Tongue (tissue), 2 donors: Measurements from ENCODE around the gene CAMSAP2. TPM values are rescaled to one million over a fixed set of nuclear protein-coding genes. Genes with fewer than 3 reads are reported as not detected.

ENCODE experiments used
- DNase-seq: peaks from one replicate; pipeline ENCODE4 v3.0.0-alpha.2; 2015
- total RNA-seq: library from RNA; depleted of rRNA; stranded (reverse); fragments of >200 nt; gene quantifications from one replicate; pipeline ENCODE4 v1.2.3, GENCODE V29; 2014

Gene CAMSAP2
- total RNA-seq, 1 donor from 2014 or later: 53.6 TPM

DNA sequence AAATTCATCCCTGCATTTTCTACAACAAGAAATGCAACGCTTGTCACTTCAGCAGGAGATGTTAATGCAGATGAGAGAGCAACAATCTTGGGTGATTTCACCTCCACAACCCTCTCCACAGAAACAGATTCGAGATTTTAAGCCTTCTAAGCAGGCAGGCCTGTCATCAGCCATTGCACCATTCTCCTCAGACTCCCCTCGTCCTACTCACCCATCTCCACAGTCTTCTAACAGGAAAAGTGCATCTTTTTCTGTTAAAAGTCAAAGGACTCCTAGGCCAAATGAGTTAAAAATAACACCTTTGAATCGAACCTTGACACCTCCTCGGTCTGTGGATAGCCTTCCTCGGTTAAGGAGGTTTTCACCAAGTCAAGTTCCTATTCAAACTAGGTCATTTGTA is 110.7 kb downstream of the CAMSAP2 start:
- DNase-seq: no peak

DNA sequence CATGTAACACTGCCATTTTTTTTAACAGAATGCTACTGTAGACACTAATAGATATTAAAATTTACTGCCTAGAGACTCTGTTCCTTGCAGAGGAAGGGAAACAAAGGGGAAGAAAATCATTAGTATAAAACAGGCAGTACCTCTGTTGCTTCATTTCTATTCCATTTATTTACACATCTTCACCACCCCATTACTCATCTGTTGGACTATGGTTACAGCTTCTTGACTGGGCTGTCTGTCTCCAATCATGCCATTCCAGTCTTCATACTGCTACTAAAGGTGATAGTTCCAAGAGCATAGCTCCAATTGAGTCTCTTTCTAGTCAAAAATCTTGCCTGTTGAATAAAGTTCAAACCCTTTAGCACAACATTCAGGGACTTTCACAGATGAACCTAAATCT is 111.9 kb downstream of the CAMSAP2 start:
- DNase-seq: no peak

DNA sequence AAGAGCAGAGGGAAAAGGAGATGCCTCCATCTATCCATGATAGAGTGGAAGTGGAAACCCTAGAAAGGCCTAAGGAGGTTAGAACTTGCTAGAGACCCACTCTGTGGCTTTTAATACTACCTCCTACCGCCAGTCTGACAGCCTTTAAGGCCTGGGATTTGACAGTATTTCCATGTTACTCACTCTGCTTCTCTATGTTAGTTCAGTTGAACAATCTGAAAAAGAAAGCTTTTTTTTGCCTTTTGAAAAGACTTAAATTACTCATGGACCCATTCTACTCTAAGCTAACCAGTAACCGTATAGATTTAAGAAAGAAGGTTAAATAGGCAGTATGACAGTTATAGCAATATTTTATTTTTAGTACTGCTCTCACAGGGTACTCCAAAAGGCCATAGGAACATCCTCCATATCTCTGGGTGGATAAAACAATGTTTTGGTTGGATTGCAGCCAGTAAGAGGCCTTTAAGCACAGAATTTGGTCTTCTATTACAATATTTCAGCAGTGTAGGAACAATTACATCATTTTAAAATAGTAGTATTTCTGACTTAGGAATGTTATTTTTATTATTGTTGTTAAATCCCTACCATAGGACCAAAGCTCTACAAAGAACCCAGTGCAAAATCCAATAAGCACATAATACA is 118.1 kb downstream of the CAMSAP2 start:
- peak; percentile 9 for DNase-seq

DNA sequence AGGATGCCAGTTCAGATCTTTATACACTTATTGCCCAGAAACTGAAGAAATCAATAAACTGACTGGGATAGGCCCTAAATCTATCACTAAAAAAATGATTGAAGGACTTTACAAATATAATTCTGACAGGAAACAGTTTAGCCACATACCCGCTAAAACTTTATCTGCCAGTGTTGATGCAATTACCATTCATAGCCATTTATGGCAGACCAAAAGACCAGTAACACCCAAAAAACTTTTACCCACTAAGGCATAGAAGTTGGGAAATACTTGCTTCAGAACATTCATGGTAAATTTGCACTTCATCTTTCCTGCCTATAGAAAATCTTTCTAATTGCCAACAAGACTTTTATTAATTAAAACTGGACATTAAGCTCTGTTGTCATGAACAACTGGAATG is 119.1 kb downstream of the CAMSAP2 start:
- no peak for DNase-seq

DNA sequence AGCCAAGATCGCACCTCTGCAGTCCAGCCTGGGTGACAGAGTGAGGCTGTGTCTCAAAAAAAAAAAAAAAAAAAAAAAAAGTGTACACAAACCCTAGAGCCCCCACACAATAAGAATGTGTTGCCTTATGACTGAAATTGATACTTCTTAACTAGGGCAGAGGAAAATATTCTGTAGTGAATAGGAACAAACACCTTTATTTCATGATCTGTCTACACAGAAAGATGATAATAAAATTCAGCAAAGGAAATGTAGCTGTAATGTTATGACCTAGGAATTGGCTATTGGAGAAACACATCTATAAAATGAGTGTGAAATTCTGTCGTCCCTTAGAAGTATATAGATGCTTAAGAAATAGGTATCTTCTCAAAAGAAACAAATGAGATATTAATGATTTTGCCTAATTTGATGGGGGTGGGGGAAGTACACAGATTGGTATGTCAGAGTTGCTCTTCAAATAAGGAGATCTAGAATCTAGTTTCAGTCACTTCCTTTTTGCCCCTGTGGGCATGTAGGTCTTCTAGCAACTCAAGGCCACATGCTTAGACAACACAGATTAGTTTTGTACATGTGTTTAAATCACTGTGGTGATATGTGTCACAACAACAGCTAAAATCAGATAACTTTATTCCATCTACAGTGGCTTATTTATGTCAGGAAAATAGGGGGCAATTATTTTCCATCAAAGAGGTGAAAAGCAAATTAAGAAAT is 123.4 kb downstream of the CAMSAP2 start:
- no peak for DNase-seq

DNA sequence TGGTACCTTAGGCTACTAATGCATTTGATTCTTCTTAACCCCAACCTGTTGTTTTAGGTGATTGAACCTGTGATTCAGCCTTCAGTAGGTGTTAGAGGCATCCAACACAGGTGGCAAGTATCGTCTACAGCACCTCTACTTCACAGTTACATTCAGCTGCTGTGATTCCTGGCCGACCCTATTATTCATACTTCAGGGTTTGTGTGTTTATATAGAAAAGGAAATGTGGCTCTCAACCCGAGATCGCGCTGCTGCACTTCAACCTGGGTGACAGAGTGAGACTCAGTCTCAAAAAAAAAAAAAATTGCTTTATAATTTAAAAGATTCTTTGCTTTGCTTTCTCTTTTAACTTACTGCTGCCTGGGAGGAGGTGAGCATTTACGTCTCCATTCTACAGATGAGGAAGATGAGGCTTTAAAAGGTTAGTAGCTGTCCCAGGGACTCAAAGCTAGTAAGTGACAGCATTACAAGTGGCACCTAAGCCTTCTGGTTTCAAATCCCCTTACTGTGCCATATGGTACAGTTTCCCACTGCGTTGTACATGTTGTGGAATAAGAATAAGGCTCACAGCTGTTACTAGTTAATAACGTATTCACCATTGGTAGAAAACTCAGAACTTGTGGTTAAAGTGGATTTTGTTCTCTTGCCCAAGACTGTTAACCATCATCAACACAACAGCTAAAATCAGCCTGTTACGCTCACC is 124.2 kb downstream of the CAMSAP2 start:
- DNase-seq: no peak

DNA sequence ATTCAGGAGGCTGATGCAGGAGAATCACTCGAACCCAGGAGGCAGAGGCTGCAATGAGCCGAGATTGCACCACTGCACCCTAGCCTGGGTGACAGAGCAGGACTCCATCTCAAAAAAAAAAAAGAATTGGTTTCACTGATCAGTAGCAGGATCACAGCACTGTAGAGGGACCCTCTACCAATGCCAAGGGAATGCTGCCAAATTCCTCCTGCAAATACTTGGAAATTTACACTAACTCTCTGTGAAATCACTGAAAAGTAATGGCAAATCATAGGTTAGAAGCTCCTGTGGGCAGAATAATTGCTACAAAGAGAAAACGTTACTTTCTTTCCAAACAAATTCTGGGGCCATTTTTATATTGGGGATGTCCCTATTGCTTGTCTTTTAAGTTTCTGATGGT is 127.4 kb downstream of the CAMSAP2 start:
- peak; percentile 46 for DNase-seq

DNA sequence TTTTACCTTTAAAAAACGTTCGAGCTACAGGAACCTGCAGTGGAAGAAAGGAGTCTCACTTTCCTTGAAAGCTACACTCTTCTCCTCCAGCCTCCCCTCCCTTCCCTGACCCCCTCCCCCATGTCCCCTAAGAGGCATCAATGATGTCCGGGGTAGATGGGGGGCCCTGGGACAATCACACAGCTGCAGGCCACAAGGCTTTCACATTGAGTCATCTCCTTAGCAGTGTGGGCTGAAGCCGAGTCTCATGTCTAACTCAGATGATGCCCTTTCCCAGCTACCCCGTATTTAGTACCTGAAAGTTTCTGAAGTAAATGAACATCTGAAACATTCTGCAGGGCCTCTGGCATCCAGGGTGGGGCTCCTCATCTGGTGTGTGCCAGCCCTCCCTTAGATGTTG is 127.8 kb downstream of the CAMSAP2 start:
- no peak for DNase-seq

DNA sequence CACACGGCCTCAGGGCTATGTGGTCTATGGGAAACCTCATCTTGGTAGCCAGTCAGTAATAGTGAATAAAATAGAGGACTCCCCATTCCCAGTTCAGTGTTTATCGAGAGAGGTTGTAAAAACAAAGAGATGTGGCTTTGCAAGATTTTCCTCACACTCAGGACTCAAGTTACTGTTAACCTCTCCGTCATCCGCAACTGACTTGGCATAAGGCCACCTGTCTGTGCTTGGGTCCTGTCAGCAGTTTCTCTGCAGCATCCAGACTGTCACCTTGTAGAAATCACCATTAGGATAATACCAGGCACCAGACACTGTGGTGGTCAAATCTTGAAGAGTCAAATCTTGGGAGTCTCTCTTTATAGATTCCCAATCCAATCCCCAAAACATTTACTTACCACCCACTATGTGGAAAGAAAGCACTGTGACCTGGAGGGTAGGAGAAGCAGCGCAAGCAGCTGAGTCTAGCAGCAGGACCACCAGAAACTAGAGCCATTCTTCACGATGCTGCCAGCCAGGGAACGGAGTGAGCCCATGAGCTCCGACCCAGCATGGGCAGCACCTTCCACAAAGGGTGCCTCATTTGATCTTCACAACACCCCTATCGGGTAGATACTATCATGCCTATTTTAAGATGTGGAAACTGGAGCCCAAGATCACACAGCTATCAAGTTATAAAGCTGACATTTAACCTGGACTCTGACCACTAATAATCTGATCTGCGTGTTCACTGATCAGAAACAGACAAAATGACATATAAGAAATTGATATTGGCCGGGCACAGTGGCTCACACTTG is 128.5 kb downstream of the CAMSAP2 start:
- peak; percentile 21 for DNase-seq

DNA sequence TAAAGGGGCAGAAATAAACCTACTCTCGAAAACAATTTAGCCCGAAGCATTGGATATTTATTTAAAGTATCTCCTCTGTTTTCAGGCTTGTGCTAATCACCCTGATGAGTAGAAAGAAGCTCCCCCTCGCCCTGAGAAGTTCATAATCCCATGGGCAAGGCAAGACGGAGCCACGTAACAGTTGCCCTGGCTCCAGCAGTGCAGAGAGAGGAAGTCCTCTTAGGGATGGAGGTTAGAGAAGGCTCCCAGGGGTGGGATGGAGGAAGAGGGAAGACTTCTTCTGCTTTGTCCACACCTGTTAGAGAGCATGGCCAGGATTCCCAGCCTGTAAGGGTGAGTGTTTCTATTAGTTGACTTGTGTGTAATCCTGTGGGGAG is 130.7 kb downstream of the CAMSAP2 start:
- DNase-seq: no peak

DNA sequence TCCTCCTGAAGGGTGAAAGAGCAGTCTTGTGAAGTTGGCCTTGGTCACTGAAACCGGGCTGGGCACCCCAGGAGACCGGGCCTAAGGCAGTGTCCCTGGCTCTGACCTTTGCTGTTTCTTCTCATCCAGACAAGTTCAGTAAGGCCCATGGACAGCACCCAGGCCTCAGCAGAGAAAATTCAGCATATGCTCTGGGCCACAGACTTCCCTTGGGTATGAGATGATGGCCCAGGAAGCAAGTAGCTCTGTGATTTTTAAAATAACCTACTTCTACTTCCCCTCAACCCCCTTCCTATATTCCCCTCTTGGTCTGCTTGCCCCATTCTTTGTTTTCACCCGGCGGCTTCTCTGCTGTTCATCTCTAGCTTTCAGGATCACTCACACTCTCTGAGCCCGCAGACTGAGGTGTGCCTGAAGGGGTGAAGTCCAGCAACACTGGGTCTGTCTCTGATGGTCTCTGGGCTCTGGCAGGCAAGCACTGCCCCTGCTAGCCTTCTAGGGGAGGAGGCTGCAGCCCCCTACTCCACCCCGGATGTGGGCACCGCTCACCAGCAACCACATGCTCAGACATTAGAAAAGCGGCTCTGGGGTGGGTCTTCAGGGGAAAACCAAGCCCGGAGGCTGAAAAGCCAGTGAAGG is 131.2 kb downstream of the CAMSAP2 start:
- no peak for DNase-seq

DNA sequence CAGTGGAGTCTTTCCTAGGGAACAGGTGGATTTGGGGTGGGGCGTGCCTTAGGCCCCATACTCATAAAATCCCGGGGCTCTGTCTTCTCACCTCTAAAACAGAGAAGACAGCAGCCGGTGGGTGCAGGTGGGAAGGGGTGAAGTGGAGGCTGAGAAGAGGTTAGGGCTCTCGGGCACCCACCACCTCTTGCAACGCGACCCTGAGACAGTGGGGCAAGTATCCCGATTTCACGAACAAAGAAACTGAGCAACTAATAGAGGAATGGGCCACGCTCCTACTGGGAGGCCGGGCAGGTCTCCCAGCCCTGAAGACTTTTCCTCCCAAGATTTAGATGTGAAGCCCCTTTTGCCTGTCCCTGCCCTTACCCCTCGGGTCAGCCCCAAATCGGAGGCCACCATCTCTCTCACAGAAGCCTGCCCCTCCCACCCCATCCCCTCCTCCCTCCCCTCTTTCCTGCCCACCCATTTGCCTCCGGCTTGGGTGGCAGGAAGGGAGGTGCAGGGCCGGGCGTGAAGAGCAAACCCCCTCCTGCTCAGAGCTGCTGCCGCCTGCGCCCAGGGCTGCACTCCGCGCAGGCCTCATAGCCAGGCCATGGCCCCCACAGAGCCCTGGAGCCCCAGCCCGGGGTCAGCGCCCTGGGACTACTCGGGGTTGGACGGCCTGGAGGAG is 133.9 kb downstream of the CAMSAP2 start, which contains the start of gene GPR25:
TSS of gene GPR25 (plus strand) at position 536 of the 670 bp plus-strand sequence. CDS start at position 593, 57 bp downstream.
- no peak for DNase-seq

DNA sequence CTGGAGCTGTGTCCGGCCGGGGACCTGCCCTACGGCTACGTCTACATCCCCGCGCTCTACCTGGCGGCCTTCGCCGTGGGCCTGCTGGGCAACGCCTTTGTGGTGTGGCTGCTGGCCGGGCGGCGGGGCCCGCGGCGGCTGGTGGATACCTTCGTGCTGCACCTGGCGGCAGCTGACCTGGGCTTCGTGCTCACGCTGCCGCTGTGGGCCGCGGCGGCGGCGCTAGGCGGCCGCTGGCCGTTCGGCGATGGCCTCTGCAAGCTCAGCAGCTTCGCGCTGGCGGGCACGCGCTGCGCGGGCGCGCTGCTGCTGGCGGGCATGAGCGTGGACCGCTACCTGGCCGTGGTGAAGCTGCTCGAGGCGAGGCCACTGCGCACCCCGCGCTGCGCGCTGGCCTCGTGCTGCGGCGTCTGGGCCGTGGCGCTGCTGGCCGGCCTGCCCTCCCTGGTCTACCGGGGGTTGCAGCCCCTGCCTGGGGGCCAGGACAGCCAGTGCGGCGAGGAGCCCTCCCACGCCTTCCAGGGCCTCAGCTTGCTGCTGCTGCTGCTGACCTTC is 134.5 kb downstream of the CAMSAP2 start:
- DNase-seq: peak; percentile 30

DNA sequence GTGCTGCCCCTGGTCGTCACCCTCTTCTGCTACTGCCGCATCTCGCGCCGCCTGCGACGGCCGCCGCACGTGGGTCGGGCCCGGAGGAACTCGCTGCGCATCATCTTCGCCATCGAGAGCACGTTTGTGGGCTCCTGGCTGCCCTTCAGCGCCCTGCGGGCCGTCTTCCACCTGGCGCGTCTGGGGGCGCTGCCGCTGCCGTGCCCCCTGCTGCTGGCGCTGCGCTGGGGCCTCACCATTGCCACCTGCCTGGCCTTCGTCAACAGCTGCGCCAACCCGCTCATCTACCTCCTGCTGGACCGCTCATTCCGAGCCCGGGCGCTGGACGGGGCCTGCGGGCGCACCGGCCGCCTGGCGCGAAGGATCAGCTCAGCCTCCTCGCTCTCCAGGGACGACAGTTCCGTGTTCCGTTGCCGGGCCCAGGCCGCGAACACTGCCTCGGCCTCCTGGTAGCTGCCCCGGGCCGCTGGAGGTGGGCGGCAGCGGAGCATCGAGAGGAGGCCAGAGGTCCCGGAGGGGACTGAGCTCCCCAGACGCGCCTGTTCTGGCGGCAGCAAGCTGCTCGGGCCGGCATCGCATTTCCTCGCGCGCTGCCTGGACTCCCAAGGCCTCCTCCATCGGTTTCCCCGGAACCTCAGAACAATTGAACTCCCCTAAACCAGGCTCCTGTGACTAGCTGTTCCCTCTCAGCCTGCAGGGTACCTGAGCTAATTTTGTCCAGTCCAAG is 135.1 kb downstream of the CAMSAP2 start:
- peak; percentile 22 for DNase-seq

DNA sequence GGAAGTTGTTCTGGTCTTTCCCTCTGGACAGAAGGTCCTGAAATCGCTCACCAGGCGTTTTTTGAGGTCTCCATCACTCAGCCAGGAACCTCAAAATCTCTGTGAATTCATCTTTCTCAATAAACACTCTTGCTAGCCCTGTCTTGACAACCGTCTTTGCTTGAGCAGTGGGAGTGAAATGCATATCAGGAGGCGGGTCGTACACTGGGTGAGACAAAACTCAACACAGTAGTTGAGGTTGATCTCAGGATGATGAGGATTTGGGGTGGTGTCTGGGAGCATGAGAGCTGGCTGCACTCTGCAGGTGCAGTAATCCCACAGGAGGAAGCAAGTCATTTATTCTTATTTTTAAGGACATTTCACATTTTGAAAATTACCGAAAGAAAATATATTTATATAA is 136.0 kb downstream of the CAMSAP2 start:
- DNase-seq: no peak

DNA sequence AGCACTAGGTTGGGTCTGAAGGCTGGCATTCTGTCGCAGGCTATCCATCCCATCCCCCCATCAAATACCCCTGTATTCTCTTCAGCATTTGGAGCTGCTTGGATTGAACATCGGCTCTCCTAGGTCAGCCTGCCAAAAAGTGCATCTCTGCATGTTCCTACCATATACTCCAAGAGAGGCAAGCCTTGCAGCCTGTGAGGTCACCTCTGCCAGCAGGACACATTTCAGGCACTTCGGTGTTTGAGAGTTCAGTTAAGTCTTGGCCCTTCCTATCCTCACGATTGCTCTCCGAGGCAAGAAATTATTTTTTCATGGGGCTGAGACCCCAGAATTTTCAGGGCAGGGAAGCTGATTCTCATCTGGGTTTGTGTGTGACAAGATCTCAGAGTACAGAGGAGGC is 136.7 kb downstream of the CAMSAP2 start:
- no peak for DNase-seq

DNA sequence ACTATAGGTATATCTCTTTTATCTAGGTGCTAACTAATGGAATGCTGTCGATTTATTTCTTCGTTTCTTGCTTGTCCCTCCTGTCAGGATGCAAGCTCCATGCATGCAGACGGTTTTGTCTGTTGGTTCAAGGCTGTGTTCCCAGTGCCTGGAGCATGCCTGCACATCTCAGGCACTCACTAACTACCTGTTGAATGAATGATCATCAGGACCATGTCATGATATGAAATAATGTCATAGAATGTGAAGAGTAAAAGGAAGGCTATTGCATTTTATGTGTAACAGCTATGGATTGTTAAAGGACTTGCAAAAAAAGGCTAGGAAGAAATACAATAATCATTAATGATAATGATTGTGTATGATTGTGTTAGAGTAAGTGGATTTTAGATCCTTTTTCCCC is 138.3 kb downstream of the CAMSAP2 start:
- no peak for DNase-seq

DNA sequence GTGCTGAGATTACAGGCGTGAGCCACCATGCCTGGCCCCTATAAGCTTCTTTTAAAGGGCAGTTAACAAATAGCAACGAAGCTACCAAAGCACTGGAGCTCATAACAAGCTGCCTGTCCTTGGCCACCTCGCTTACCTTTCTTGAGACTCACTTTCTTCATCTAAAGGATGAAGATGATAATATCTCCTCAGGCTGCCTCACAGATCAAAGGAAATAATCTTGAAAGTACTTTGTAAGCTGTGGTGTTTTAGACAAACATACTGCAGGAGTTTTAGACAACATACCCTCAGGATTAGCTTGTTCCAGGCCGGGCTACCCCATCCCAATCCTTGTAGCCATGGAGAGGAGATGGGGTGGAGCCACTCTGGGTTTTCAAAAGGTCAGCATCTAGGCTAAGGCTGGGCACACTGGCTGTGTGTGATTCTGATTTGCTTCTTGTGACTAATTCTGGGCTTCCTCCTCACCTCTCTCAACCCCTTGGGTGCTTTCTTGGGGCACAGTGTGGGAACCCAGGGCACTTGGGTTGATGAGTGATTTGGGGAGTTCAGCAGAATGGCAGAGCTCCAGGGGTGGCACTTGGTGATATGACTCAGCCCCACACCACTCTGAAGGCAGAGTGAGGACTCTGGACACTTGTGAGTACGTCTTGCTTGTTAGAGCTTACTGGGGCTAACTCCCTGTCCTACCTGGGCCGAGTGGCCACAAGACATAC is 139.3 kb downstream of the CAMSAP2 start:
- DNase-seq: no peak

DNA sequence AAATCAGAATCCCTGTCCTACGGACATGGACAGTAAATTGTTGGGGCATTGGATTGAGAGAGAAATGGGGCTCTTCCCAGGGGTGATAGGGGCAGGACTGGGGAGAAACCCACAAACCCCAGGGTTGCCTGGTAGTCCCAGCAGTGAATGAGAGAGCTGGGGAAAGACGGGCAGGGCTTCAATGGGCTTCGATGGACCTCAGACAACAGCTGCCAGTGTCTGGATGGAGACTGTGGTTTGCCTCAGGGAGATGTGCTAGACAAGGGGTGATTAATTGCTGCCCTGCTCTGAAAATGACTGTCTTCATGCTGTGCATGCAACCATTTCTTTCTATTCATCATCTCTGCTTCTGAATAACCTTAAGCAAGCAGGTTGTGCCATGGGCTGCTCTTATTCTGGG is 141.5 kb downstream of the CAMSAP2 start:
- DNase-seq: no peak

DNA sequence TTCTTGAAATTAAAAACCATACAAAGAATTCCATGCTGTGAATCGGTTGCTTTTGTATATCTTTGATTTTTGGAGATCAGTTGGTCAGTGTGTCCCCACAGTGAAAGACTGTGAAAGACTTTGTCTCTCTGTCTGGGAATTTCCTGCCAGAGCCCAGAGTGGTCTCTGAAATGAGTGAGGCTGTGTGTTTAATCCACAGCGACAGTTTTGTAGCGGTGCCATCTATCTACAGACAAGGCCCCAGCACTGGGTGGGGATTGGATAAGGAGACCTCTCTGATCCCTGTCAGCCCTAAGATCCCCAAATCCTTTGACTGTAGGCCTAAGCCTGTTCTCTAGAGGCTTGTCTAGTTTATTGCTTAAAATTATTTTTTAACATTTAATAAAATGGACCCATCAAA is 144.4 kb downstream of the CAMSAP2 start:
- no peak for DNase-seq
